Raji (cell line): ENCODE data around the gene OR9Q1.

Experiments
- POLR2A ChIP-seq: IDR thresholded peaks from 2 replicates; pipeline ENCODE4 v1.6.1; 2011; ENCODE audit warnings: low read depth, low read length, control low read depth; ENCODE audit not compliant: insufficient read depth

The OR9Q1 gene

GRCh38 chr11:58067685-58068084, 44.0 kb downstream of the OR9Q1 start:
- TF ChIP-seq POLR2A = no peak

- TF ChIP-seq POLR2A = no peak
Measured at GRCh38 chr11:58068655-58069054, 45.0 kb downstream of the OR9Q1 start.

- no peak for TF ChIP-seq POLR2A
Measured at GRCh38 chr11:58070585-58070984, 46.9 kb downstream of the OR9Q1 start.

GRCh38 chr11:58075781-58076180, 52.1 kb downstream of the OR9Q1 start:
- no peak for TF ChIP-seq POLR2A

- no peak for TF ChIP-seq POLR2A
Measured at GRCh38 chr11:58086528-58086927, 62.8 kb downstream of the OR9Q1 start.

- TF ChIP-seq POLR2A = no peak
Measured at GRCh38 chr11:58097437-58097836, 73.8 kb downstream of the OR9Q1 start.

- TF ChIP-seq POLR2A = no peak
Measured at GRCh38 chr11:58121096-58121495, 97.4 kb downstream of the OR9Q1 start.

- TF ChIP-seq POLR2A = no peak
Measured at GRCh38 chr11:58125469-58125868, 101.8 kb downstream of the OR9Q1 start, which contains the start of gene OR9I1. Gene OR9I1, minus strand, starts transcription at chr11:58125530. Its CDS starts 6,086 bp downstream, at chr11:58119444.

GRCh38 chr11:58127350-58127749, 103.7 kb downstream of the OR9Q1 start:
- TF ChIP-seq POLR2A = no peak

GRCh38 chr11:58133309-58134076, 109.8 kb downstream of the OR9Q1 start:
- no peak for TF ChIP-seq POLR2A

GRCh38 chr11:58134151-58134550, 110.5 kb downstream of the OR9Q1 start:
- TF ChIP-seq POLR2A = no peak

- no peak for TF ChIP-seq POLR2A
Measured at GRCh38 chr11:58135171-58135570, 111.5 kb downstream of the OR9Q1 start.

- TF ChIP-seq POLR2A = no peak
Measured at GRCh38 chr11:58142761-58143160, 119.1 kb downstream of the OR9Q1 start.

GRCh38 chr11:58152781-58153180, 129.1 kb downstream of the OR9Q1 start:
- TF ChIP-seq POLR2A = no peak

- TF ChIP-seq POLR2A = no peak
Measured at GRCh38 chr11:58164389-58164788, 140.7 kb downstream of the OR9Q1 start.

- TF ChIP-seq POLR2A = no peak
Measured at GRCh38 chr11:58164990-58165389, 141.3 kb downstream of the OR9Q1 start.
